ENCODE results near the gene IL34.

Gene IL34

GRCh38 chr16:70702624-70703023, 56.3 kb downstream of the IL34 start:
- DNase-seq (ENCODE audit: low read depth), result no peak

GRCh38 chr16:70703041-70703834, 56.9 kb downstream of the IL34 start:
- peak; percentile 85 for DNase-seq (ENCODE audit: low read depth)

GRCh38 chr16:70703835-70704381, 57.5 kb downstream of the IL34 start:
- no peak for DNase-seq (ENCODE audit: low read depth)

- no peak for DNase-seq (ENCODE audit: low read depth)
Observed at GRCh38 chr16:70704586-70704985, 58.2 kb downstream of the IL34 start.

GRCh38 chr16:70705056-70705455, 58.7 kb downstream of the IL34 start:
- DNase-seq (ENCODE audit: low read depth), result no peak

- peak; percentile 85 for DNase-seq (ENCODE audit: low read depth)
Observed at GRCh38 chr16:70706948-70707465, 60.6 kb downstream of the IL34 start.

- no peak for DNase-seq (ENCODE audit: low read depth)
Observed at GRCh38 chr16:70708366-70709246, 62.2 kb downstream of the IL34 start.

GRCh38 chr16:70709457-70709856, 63.1 kb downstream of the IL34 start:
- DNase-seq (ENCODE audit: low read depth), result no peak

- no peak for DNase-seq (ENCODE audit: low read depth)
Observed at GRCh38 chr16:70709942-70710341, 63.6 kb downstream of the IL34 start.

Measured in amniotic epithelial cell (primary cell).